Left colon (tissue), 2 donors: ENCODE results near the gene OMG. TPM values are rescaled to one million over a fixed set of nuclear protein-coding genes. Genes with fewer than 3 reads are reported as not detected.
"Not testable (repeated sequence)": the region's sequence is repeated elsewhere in the genome, so short reads cannot be mapped to it uniquely, and the experiment has no call there.

ENCODE experiments used
- ATAC-seq: fragments of 200-7000 bp; cut with Tn5 transposase; one replicate; pipeline ENCODE4 v1.9.1; 2020; ENCODE audit warnings: mild to moderate bottlenecking, moderate library complexity
- DNase-seq, 2 donors: peaks; one replicate each; pipeline ENCODE4 v3.0.0-alpha.2; 2020
- intact Hi-C, 2 donors: fragments of 100-400 bp; cut with DNase I in 1 of 2; cut with micrococcal nuclease in 1 of 2; formaldehyde crosslinking; loops; one replicate each; pipeline versions ENCODE4 v1.11.2 to v1.14.0; 2022; cut with DNase I, micrococcal nuclease
- long read RNA-seq: library from polyadenylated mRNA; unstranded; transcript quantifications from one replicate; pipeline ENCODE4 v2.0.0, GENCODE V29; 2021
- total RNA-seq, 2 donors: library from RNA; stranded (reverse); fragmentation: NEBNext Ultra II Directional; extraction: Animal tissue kit (Norgen Biotek cat#: 25700); gene quantifications; one replicate each; pipeline ENCODE4 v1.2.1, GENCODE V29; 2021
- donor health status: DM: no; HTN: no; CAD: no.
- donor health status: DM: yes; HTN: yes; CAD: no.

The OMG gene, protein sequence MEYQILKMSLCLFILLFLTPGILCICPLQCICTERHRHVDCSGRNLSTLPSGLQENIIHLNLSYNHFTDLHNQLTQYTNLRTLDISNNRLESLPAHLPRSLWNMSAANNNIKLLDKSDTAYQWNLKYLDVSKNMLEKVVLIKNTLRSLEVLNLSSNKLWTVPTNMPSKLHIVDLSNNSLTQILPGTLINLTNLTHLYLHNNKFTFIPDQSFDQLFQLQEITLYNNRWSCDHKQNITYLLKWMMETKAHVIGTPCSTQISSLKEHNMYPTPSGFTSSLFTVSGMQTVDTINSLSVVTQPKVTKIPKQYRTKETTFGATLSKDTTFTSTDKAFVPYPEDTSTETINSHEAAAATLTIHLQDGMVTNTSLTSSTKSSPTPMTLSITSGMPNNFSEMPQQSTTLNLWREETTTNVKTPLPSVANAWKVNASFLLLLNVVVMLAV
- total RNA-seq = under 1 TPM in 1 of 2 donors, not detected in 1; 0.50 TPM
- long read RNA-seq, partial matches to known transcripts = 0 of 2 reads
- long read RNA-seq, other reads (novel, unspliced or antisense) = 2 of 2 reads

DNA sequence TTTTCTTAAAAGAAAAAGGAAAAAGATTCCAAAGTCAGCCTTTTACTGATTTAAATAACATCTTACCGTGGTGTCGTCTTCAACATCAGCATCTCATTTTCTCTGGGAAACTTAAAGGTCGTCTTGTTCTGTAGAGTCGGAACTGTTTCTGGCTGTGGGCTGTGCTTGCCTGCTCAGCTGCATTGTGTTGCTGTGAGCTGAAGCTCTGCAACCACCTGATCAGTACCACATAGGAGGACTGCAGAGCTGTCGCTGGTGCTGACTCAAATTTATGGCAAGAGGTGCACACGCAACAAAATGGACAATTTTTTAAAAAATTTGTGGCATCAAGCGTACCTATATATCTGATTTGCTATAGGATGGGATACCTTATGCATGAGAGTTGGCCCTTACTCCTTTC is at the start of gene OMG:
Gene OMG (minus strand): TSS at position 150 of the 400 bp plus-strand sequence. CDS start 908 bp downstream, outside the sequence.
- intact Hi-C loops = no loop called here
- no peak for DNase-seq
- ATAC-seq = no peak

DNA sequence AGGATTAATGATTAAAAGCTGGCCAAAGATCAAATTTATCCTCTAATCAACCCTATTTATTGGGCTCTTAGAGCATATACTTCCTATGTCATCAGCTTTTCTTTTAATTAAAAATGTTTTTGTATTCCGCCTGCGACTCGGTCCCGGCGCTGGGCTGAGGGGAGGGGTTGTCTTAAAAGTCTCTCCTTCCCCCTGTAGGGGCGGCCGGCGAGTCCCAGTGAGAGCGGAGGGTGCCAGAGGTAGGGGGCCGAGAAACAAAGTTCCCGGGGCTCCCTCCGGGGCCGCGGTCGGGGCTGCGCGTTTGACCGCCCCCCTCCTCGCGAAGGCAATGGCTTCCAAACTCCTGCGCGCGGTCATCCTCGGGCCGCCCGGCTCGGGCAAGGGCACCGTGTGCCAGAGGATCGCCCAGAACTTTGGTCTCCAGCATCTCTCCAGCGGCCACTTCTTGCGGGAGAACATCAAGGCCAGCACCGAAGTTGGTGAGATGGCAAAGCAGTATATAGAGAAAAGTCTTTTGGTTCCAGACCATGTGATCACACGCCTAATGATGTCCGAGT is 48.2 kb upstream of the OMG start:
- intact Hi-C loops, ATAC-seq, DNase-seq: not testable (repeated sequence)

DNA sequence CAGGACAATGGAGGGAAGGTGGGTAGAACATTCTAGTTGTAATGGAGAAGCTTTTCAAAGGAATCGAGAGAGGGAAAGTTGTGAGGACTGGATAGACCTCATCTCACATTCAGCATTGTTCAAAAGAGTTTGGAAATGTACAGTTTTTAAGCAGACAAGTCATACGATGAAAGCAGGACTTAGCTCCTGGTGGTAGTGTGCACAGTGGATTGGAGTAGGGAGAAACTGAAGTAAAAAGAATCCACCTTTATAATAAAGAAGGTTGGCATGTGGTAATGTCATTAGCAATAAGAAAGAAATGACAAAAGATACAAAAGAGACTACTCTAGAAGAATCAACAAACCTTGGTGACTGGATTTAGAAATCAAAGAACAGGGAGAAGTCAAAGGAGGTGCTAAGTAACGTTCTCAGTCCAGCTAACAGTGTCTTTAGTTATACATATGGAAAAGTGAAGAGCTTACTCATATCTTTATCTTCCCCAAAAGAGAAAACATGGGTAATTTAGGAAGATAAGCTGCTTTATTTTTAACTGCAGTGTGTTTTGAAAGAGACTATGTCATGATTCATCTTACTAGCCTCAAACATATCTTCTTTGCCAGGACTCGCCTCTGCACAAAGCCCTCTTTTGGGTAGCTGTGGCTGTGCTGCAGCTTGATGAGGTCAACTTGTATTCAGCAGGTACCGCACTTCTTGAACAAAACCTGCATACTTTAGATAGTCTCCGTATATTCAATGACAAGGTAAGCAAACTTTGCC is 43.0 kb upstream of the OMG start:
- DNase-seq = no peak
- intact Hi-C loops = no loop called here
- no peak for ATAC-seq

DNA sequence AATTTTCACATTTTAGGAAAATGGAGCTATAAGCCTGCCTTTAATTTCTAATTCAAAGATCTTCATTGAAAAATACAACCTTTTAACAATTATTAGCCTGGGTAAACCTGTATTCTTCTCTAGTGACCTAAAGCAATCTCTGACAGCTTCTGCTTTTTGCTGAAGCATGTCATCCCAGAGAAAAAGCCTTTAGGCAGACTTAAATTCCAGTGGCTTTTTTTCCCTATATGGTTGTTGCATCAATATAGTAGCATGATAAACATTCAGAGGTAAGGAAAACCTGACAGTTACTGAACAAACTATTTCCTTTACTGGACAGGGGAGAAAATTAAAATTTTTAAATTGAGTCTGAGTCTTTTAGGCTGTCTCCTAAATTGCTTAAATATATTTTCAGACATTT is 32.2 kb upstream of the OMG start:
- ATAC-seq (no peak), DNase-seq (no peak)
- intact Hi-C loops = no loop called here

DNA sequence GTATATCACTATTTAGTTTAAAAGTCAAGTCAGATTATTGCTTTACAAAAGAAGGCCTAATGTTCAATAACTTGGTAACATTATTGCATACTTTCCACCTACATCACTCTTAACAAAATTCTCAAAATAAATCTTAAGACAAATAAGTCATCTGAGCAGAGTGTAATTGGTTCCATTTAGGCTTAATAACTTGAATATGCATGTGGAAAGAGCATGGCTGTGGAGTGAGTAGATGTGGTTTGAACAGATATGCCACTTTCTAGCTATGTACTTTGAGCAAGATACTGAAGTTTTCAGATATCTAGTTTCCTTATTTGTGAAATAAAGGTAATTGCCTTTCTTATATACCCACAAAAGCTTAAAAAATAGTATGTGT is 31.1 kb upstream of the OMG start:
- DNase-seq (no peak), ATAC-seq (no peak)
- intact Hi-C loops = no loop called here

DNA sequence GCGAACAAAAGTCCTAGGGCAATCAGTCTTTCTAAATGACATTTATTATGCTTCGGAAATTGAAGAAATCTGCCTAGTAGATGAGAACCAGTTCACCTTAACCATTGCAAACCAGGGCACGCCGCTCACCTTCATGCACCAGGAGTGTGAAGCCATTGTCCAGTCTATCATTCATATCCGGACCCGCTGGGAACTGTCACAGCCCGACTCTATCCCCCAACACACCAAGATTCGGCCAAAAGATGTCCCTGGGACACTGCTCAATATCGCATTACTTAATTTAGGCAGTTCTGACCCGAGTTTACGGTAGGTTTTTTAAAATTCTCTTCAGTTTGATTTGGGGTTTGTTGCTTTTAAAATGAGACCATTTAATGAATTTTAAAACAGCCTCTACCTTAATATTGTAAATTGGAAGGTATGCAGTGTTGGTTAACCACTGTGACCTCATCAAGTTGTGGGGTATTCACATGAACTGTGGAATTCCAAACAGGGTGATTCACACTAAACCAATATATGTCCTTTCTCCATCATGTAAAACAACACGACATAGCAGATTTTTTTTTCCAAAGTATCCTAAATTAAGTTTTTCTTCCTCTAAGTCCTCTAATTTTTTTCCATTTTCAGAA is 30.6 kb upstream of the OMG start:
- ATAC-seq = no peak
- intact Hi-C loops = no loop called here
- DNase-seq = no peak

DNA sequence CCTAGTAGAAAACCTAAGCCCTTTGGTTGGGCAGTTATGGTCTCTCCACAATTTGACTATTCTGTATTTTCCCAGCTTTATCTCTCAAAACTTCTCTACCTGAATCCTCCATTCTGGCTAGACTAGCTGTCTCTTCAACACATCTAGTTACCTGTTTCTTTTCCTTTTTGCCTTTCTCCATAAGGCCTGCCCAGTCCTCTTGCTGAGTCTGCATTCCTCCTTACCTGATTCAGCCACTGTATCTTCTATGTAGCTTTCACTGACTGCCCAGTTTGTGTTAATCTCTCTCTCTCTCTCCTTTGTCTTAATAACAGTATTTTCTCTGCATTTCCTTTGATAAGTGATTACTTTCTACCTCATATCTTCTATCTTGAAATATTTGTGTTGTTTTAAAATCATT is 26.5 kb upstream of the OMG start:
- DNase-seq = no peak
- intact Hi-C loops = no loop called here
- ATAC-seq = no peak

DNA sequence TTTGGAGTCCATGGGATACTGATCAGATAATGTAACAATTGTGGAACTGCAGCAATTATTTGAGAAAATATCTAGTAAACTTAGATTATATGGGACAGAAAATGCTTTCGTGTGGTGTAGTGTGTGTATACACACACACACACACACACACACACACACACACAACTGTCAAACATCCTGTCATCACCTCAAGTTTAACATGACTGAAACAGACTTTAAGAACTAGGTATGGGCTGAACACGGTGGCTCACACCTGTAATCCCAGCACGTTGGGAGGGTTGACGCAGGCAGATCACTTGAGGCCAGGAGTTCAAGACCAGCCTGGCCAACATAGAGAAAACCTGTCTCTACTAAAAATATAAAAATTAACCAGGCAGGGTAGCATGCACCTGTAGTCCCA is 24.9 kb upstream of the OMG start:
- ATAC-seq (no peak), DNase-seq (no peak)
- intact Hi-C loops = no loop called here

DNA sequence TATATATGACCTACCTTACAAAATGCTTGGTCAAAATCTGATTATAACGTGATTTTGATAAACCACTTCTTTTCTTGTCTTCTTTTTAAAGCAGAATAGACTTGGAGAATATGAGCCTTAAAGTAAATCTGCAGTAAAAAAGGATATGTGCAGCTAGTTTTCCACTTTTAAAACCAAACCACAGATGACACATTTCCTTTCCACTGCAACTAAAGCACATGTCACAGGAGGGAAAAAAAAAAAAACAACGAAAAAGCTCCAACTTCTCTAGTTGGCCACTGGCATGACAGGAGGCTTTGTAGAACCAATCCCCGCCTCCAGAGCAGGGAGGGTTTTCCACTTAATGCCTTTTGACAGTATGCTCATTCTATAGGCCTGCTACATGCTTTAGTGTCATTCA is 24.4 kb upstream of the OMG start, which contains the start of gene EVI2A:
Gene EVI2A (minus strand): TSS at position 142 of the 400 bp plus-strand sequence. CDS start 2,609 bp downstream, outside the sequence.
- intact Hi-C loops = no loop called here
- peak; percentile 34 for ATAC-seq
- peak; percentile 25 to 41 for DNase-seq

DNA sequence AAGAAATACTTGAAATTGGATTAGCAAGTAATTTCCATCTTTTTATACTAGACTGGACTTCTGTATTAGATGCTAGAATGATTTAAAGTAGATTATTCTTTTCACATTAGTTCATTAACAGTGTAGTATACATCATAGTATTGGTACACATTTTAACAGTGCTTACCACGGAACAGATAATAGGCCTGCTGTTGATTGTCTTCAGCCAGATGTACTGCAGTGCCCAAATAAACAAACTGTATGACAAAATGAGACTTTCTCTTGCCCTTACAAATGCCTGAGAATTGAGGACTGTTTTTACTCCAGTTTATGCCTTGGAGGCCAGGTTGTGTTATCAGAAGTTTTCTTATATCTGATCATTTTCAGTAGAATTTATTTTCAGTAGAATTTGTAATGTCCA is 23.8 kb upstream of the OMG start:
- ATAC-seq (no peak), DNase-seq (no peak)
- intact Hi-C loops = no loop called here

DNA sequence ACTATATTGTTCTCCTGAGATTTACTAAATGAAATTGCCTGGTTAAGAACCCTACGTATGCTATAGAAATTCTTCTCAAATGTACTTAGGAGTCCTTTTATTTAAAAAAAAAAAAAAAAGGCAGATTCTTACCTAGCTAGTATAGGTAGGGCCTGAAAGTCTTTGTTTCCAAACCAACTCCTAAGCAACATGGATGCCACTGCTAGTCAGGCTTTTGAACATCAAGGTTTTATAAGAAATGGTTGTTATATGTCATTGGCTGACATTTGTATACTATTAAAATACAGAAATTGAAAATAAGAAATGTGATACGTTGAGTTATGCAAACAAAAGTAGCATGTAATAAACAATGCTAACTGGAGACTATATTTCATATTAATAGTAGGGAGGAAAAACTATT is 23.2 kb upstream of the OMG start:
- intact Hi-C loops = no loop called here
- ATAC-seq (no peak), DNase-seq (no peak)

DNA sequence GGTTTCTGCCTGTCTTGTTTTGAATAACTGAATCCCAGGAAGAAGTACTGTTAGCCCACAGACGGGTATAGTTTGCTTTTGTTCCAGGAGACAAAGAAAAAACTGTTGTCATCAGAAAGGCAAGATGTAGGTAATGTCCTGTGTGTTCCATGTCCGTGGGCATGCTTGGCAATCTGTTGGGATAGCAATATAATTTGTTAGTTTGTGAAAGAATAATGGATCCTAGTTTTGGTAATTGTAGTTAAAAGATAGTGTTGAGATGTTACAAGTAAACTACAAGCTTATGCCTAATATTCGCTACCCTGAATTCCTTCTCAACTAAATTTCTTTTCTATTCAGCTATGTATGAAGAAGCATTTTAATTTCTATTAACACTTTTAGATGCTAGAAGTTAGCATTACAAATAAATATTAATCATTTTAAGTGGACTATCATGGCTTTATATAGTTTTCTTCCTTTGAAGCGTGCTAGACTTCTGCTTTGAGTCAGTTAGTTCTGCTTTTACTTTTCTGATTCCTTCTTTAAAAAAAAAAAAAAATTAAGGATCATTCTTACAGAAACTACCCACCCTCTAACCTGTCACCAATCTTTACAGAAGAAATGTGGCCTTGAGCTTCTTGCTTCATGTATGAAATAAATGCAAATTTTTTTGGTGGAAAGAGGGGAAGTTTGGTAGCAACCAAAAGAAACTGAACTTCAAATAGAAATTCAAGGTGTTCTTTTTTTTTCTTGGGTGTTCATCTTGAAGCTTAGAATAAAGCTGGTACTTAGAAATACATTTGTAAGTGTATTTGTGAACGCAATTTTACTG is 22.0 kb upstream of the OMG start:
- DNase-seq (no peak), ATAC-seq (no peak)
- intact Hi-C loops = no loop called here

DNA sequence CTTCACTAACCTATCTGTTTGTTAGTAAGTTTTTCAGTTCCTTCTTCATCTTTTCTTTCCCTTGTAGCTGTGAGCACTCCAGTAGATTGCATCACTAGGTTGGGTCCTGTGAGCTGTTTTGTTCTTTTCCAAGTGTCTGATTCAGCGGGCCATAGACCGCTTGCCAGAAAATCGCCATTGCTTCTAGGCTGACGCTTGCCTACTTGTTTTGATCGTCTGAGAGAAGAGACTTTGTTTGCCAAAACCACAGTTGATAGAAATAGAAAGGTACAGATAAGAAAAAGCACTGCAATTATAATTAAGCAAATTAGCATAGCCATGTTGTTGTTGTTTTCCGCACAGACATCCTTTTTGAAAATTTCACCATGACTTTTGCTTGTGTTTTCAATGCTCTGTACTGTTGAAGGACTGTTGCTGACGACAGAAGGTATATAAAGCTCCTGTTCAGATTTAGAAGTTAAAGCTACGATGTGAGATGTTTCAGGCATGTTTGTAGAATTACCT is 21.3 kb upstream of the OMG start:
- ATAC-seq (no peak), DNase-seq (peak; percentile 17 to 48)
- intact Hi-C loops = no loop called here

DNA sequence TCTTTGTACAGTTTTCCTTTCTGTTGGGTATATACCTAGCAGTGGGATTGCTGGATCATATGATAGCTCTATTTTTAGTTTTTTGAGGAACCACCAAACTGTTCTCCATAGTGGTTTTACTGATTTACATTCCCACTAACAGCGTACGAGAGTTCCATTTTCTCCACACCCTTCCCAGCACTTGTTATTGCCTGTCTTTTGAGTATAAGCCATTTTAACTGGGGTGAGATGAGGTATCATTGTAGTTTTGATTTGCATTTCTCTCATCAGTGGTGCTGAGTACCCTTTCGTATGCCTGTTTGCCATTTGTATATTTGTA is 17.7 kb upstream of the OMG start:
- no peak for ATAC-seq
- DNase-seq = no peak
- intact Hi-C loops = no loop called here

DNA sequence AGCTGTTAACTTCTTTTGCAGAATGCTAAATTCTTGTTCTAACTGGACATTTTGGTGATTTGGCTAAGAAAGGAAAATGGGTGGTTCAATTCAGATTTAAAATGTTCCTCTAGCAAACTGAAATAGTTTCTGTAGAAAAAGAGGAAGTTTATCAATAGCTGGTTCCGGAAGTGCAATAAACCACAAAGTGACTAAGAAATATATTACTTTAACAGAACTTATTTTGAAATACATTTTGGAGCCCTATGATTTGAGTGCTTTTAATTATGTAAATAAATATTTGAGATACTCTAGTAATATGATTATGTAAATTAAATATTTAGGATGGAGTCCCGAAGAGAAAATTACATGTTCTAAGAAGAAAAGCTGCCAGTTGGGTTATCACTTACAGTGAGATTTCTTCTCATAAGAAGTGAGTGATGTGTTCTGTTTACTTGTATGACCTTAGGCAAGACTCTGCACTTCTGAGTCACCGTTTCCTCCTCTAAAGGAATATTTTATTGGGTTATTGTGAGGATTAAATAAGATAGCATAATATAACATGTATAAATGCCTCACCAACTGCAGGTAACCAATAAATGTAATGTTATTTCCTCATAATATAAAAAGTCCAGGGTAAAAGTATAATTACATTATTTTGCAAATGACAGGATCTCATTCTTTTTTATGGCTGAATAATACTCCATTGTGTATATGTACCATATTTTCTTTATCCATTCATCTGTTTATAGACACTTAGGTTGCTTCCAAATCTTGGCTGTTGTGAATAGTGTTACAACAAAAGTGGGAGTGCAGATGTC is 17.1 kb upstream of the OMG start, which contains the start of gene EVI2B:
Gene EVI2B (minus strand): TSS at position 73 of the 800 bp plus-strand sequence. CDS start 8,445 bp downstream, outside the sequence.
- ATAC-seq = peak; percentile 93
- DNase-seq = no peak
- intact Hi-C loops = no loop called here

DNA sequence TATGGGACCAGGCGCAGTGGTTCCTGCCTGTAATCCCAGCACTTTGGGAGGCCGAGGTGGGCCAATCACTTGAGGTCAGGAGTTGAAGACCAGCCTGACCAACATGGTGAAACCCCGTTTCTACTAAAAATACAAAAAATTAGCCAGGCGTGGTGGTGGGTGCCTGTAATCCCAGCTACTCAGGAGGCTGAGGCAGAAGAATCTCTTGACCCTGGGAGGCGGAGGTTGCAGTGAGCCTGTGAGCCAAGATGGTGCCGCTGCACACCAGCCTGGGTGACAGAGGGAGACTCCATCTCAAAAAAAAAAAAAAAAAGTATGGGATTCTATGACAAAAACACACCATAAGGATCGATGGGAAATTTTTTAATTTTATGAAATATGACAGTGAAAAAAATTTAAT is 15.2 kb upstream of the OMG start:
- DNase-seq = peak in 1 of 2 donors; percentile 31
- ATAC-seq, intact Hi-C loops: not testable (repeated sequence)

DNA sequence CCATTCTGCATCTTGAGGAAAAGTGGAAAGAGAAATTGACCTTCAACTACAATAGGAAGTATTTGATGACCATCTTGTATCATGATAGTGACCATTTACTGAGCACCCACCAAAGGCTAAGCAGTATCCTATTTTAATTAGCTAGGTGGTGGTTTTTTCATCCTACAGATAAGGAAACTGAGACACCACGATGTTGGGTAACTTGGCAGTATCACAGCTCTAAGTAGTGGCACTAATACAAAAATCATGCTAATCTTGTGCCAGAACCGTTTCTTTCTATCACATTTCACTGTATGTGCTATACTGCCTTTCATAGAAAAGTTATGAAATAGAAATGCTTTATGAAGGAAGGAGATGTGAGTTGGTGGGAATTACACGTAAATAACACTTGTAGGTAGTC is 14.5 kb upstream of the OMG start:
- intact Hi-C loops = no loop called here
- no peak for DNase-seq
- no peak for ATAC-seq
